Measurements from ENCODE around the gene PPP3CB.
"Not testable (repeated sequence)": the region's sequence is repeated elsewhere in the genome, so short reads cannot be mapped to it uniquely, and the experiment has no call there.

Gene PPP3CB

DNA sequence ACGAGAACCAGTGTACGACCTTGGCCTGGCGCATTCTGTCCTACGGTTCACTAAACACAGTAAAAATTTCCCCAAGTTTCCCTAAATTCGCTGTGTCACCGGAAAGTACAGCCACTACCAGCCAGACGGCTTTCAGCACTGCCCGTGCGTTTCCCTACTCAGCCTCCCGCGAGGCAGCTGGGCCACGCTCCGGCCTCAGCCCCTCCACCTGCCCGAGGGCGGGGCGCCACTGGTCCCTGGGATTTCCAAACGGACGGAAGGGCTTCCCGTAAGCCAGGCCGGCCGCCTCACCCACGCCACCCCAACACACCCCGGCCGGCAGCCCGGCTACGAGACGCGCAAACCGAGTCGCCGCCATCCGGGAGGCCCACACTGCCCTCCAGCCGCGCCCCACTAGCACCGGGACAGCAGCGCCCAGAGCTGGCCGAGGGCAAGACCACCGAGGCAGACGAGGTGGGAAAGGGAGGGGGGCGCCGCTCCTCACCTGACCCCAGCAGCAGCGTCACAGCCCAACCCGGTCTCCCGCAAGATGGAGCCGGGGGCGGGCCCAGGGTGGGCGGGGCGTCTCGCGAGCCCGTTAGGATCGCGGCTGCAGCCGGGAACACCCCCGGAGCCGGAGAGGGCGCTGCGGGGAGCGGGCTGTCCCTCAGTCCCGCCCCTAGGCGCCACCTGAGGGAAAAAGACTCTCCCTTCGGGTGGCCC, 82.1 kb downstream of the PPP3CB start, which contains the start of gene ANXA7:
Gene ANXA7, minus strand, starts transcription at position 531 of the 702 bp plus-strand sequence. CDS start 13,202 bp downstream, outside the sequence.
- peak; percentile 32 to 92 (median 84) for DNase-seq

DNA sequence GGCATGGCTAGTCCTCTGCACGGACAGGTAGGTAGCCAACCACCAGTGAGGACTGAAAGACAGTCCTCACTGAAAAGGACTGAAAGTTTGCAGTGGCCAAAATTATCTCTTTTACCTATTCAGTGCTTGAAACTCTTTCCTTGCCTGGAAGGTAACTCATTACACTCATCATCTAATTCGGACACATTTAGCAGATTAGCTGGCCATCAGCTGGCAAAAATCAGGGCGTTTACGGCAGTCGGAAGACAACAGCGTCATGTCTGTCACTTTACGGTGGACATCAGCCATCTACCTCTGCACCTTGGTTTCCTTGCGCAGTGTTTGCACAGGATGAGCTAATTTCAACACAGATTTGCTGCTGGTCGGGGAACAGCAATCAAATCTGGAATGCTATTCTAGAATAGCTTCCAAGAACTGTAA, 82.7 kb downstream of the PPP3CB start:
- peak in 4 of 14 donors; percentile 28 to 68 (median 31) for DNase-seq

DNA sequence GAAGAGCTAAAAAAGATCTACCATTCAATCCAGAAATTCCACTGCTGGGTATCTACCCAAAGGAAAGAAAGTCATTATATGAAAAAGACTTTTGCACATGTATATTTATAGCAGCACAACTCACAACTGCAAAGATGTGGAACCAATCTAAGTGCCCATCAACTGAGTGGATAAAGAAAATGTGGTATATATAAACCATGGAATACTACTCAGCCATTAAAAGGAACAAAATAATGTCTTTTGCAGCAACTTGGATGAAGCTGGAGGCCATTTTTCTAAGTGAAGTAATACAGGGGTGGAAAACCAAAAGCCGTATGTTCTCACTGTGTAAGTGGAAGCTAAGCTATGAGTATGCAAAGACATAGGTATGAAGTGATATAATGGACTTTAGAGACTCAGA, 84.9 kb downstream of the PPP3CB start:
- DNase-seq: no peak

DNA sequence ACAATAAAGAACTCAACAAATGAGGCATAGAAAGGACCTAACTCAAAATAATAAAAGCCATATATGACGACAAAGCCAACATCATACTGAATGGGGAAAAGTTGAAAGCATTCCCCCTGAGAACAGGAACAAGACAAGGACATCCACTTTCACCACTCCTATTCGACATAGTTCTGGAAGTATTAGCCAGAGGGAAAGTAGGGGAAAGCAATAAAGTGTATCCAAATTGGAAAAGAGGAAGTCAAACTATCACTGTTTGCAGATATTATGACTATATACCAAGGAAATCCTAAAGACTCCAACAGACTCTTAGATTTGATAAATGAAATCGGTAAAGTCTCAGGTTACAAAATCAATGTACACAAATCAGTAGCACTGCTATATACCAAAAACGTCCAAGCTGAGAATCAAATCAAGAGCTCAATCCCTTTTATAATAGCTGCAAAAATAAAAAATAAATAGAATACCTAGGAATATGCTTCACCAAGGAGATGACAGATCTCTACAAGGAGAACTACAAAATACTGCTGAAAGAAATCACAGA, 86.8 kb downstream of the PPP3CB start:
- DNase-seq: no peak

DNA sequence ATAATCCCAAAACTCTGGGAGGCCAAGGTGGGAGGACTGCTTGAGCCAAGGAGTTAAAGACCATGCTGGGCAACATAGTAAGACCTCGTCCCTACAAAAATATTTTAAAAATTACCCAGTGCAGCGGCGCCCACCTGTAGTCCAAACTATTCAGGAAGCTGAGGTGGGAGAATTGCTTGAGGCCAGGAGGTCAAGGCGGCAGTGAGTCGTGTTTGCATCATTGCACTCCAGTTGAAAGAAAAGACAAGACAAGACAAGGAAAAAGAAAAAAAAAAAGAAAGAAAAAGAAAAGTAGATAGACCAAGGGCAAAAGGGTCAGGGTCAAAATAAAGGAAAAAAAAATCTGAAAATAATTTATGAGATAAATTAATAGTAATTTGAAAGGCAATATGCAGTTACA, 87.8 kb downstream of the PPP3CB start:
- no peak for DNase-seq

DNA sequence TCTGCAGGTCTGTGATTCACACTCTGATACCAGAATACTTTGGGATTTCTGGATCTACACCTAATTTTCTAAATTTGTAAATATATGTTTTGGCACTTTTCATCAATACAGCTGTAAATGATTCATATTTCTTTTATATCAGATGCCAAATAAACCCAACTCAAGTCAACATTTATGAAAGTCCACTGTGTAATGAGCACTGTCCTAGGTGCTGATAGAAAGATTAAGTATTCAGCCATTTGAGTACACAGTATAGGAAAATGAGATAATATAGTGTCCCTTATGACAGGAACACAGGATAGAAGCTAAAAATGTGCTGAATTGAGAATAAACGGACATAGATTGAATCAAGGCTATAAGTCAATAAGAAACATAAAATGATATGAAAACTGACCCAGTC, 88.3 kb downstream of the PPP3CB start:
- no peak for DNase-seq

DNA sequence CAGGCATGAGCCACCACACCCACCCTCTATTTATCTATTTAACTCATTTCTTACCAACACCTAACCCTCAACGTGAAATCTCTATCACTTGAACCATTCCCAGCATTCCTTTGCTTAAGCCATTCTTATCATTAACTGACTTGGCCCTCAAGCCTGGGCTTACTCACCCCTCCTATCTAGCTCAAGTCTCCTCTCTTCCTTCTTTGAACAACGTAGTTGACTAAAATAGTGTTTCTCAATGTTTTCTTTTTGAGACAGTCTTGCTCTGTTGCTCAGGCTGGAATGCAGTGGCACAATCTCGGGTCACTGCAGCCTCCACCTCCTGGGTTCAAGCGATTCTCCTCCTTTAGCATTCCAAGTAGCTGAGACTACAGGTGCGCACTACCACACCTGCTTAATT, 89.0 kb downstream of the PPP3CB start:
- no peak for DNase-seq

DNA sequence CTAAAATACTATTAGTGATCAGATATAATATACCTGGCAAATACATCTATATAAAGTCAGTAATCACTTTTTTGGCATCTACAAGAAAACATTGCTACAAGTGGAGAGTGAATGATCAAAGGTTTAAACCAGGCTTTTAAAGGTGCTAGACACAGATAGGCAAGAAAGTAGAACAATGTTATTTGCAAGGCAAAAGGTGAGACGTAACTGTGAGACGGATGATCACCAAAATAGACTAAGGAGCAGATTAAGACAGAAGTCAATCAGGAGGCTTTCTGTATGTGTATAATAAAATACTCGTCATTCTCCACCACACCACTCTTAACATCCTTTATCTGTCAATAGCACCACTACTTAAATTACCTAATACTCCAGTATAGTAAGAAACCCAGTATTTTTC, 90.3 kb downstream of the PPP3CB start:
- DNase-seq: no peak

DNA sequence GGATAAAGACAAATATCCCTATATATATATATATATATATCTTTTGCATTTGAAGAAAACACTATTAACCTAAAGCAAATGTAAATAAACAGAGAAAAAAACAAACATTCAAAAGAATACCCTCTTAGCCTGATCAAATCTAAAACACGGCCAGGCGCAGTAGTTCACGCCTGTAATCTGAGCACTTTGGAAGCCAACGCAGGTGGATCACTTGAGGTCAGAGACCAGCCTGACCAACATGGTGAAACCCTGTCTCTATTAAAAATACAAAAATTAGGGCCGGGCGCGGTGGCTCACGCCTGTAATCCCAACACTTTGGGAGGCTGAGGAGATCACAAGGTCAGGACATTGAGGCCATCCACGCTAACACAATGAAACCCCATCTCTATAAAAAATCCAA, 91.1 kb downstream of the PPP3CB start:
- DNase-seq: no peak

DNA sequence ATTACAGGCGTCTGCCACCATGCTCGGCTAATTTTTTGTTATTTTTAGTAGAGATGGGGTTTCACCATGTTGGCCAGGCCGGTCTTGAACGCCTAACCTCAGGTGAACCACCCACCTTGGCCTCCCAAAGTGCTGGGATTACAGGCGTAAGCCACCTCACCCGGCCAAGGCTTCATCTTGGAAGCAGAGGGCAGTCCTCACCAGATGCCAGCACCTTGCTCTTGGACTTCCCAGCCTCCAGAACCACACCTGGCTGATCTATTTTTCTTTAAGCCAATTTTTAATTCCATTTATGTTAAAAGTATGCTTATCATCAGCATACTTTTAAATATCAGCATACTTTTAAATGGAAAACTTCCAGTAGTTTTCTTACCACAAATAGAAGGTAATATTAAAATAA, 94.2 kb downstream of the PPP3CB start:
- DNase-seq: no peak

DNA sequence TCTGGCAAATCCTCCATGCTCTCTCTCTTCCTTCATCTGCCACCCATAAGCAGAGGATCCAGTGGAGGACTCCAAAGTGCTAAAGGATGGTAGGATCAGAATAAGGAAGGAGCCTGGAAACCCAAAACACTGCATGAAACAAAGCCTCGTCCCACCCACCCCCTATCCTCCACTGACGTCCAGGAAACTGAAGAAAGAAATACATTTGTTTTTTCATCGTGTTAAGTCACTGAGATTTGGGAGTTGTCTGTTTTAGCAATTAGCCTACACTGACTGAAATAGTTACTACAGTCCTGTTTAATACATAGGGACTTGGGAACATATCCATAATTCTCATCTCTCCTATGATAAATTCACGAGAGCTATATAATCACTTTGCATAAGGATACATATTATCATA, 96.8 kb downstream of the PPP3CB start:
- no peak for DNase-seq

DNA sequence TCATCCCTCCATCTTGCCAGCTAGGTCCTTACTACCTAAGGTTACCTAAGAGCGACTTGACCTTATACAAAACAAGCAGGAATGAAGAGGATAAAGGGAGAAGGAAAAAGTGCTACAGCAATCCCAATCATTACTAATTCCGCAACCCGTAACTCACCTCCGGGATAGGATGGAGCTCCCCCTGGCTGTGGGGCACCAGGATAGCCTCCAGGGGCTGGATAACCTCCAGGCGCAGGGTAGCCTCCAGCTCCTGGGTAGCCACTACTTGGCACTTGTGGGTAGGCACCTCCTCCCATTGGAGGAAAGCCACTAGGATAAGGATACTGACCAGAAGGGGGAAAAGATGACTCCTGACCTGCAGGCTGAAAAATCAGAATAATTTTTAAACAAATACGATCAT, 97.8 kb downstream of the PPP3CB start:
- DNase-seq: no peak

DNA sequence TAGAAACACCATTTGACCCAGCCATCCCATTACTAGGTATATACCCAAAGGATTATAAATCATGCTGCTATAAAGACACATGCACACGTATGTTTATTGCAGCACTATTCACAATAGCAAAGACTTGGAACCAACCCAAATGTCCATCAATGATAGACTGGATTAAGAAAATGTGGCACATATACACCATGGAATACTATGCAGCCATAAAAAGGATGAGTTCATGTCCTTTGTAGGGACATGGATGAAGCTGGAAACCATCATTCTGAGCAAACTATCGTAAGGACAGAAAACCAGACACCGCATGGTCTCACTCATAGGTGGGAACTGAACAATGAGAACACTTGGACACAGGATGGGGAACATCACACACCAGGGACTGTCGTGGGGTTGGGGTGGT, 101.5 kb downstream of the PPP3CB start:
- not testable (repeated sequence) for DNase-seq

DNA sequence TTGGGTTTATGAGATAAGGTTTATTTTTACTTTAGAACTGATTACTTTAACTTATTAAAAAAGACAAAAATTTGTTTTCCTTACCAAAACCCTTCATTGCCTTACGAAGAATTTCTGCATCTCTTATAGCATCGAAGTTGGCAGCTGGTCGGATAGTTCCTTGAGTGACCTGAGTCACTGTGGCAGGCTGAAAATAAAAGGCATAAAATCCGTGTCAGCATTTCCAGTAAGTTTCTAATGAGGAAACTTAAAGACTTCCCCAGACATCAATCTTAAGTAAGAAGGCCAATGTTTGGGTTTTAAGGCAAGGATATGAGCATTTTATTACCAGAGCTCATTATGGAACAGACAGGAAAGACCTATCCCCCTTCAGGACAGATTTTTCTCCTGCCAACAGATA, 107.6 kb downstream of the PPP3CB start:
- DNase-seq: no peak

DNA sequence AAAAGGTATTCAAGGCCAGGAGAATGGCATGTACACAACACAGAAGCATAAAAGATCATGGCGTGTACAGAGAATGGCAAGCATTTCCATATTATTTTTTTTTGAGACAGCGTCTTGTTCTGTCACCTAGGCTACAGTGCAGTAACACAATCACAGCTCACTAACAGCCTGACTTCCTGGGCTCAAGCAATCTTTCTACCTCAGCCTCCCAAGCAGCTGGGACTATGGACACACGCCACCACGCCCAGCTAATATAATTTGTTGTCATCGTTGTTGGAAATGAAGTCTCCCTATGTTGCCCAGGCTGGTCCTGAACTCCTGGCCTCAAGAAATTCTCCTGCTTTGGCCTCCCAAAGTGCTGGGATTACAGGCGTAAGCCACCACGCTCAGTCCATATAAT, 109.2 kb downstream of the PPP3CB start:
- DNase-seq: no peak

All from C1 segment of cervical spinal cord (tissue), 14 donors.